MV-4-11 (cell line): ENCODE measurements around the gene PHC2.

Experiments
- DNase-seq: peaks from one replicate; lab custom pipeline; 2025; lab: John Stamatoyannopoulos, UW

PHC2 gene

DNA sequence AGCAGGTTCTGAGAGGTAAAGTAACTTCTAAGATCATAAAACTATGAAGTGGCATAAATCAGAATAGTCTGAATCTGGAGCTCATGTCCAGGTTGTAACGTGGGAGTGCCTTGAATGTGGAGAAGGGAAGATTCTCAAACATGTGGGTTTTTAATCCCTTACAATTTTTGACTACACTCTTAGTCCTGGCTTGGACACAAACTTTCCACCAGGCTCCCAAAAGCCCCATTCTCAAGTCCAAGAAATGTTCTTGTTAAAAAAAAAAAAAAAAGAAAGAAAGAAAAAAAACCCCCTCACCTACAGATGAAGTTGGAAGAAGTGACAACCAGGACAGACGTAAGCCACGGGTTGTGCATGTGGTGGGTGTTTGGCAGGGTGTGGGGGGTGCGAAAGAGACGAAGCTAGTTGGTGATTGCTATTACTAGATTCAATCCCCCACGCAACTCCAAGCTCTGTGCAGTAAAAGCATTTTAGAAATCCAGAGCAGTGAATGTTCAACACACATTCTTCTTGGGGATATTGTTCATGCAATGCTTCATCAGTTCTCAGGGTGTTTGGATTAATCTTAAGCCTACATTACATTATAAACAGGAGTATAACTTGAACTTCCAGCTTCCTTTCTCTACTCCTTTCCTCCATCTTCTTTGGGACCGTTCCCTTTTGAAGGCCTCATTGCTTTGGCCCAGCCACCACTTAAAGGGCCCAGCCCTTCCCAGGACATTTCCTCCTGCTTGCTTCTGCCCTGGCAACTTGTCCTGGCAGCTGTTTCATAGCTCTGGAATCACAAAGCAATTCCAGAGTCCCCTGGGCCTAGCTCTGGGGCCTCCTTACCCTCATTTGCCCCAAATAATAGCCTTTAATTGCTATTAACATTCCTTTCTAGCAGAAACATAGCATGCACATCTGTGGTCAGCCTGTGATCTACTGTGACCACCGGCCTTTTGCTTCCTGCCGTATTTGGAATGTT, 41.8 kb downstream of the PHC2 start:
- no peak for DNase-seq

DNA sequence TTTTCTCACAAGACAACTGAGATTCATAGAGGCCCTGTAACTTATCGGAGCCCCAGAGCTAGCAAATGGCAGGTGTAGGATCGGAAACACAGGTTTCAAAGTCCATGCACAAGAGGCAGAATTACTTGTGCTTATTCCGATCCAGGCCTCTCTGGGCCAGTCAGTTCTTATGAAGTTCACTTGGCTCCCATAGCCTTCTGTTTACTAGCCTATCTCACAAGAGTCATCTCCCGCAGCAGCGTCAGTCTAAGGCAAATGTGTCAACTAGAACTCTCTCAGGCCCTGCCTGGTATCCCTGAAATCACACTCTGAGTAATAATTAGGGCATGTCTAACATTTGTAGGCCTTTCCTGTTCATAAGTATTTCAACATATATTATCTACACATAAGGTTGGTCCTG, 43.3 kb downstream of the PHC2 start:
- DNase-seq, result peak; percentile 4

DNA sequence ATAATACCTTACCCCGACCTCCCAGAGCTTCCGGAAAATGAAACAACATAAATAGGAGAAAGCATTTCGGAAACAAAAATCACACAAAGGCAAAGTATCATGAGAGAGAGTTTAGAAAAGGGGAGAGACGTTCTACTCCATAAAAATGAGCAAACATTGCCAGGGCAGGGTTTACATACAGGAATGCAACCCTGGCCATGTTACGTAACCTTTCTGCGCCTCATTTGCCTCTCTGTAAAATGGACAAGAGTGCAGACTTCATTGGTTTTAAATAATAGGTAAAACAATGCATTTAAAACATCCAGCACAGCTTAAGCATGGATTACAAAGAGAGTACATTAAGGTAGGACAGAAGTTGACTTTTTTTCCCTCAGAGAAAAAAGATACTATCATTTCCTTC, 45.6 kb downstream of the PHC2 start:
- no peak for DNase-seq

DNA sequence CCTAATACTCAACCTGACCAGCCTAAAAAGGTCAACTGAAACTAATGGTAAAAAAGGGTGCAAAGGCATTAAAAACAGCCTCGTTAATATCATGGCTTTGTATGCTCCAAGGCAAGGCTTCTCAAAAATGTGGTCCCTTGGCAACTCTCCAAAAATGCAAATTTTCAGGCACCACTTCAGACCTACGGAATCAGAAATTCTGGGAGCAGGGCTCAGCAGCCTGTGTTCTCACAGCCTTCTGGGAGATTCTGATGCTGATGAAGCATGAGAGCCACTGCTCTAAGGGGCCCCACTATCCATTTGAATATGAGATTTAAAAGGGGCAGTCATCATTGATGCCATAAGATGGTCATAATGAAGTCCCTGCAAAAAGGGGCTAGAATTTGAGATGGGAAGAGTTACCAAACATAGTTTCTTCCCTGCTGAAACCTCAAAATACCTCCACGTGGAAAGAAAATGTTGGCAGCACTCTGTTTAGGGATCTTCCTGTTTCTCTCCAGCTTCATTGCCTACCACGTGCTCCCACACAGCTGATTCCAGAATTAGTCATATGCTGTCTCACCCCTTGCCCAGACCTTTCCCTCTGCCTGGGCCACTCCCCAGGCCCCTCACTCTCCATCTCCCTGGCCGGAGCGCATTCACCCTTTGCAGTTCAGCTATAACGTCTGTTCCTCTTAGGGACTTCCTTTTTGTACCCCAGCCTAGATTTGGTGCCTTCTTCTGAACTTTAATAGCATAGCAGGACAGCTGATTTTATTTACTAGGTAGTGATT, 46.7 kb downstream of the PHC2 start:
- DNase-seq, result no peak

GRCh38 chr1:33383489-33383888, 47.4 kb downstream of the PHC2 start:
- no peak for DNase-seq

DNA sequence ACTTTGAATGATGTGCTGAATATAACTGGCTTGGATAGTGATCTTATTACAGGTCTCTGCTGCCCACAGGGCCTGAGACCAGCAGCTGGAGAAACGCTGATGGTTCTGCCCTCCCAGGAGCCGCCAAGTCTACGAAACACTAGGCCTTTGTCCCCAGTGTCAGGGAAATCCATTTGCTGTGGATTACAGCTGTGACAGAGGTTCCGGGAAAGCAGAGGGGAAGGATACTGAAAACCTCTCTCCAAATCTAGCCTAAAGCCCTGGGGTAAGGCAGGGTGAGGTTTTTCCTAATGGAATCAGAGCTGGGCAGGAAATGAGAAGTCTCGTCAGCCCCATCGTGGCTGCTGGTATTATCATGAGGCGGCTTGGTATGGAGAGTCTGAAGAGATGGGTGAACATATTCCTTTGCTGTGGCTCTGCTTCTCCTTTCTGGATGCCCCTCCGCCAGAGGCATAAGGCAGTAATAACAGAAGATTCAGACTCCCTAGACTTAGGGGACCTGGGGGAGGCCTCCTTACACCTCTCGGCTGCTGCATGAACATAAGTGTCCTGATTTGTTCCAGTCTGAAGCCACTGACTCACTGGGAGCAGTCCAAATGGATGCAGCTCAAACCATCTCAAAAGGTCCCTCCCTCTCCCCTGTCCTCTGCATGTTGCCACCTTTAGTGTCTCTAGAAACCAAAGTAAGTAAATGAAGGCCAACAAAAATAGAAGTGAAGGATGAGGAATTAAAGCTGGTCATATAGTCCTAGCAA, 48.1 kb downstream of the PHC2 start:
- no peak for DNase-seq

DNA sequence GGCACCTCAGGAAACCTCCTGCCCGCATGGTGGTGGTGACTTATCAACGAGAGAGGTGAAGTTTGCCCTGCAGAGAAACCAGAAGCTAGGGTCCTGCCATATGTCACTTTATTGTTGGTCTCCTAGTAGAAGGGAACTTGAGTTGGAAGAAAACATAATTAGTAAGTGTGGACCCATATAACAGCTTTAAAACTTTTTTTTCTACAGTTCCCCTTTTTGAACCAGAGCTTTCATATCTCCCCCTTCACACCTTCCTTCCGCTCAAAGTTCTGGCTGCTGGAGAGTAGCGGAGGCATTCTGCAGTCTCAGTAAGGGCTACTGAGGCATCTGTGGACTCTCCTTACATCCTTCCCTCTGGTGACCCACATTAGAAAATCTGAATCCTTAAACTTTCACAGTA, 48.9 kb downstream of the PHC2 start:
- peak; percentile 64 for DNase-seq

DNA sequence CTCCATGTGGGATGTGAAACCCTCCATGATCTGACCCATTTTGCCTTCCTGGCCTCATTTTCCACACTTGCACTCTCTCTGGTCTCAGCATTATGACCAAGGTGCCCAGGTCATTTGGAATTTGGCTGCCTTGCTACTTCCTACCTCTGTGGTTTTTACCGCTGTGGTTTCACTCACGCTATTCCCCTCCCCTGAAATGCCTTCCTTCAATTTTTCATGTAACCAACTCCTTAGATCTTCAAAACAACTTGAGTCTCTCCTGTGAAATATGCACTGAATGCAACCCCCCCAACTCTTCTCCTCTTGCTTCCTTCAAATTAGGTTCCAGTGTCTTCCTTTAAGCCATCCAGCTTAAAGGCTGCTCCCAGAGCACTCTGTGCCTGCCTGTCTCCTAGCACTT, 50.1 kb downstream of the PHC2 start:
- no peak for DNase-seq

GRCh38 chr1:33379631-33380354, 51.1 kb downstream of the PHC2 start:
- DNase-seq, result peak; percentile 64

DNA sequence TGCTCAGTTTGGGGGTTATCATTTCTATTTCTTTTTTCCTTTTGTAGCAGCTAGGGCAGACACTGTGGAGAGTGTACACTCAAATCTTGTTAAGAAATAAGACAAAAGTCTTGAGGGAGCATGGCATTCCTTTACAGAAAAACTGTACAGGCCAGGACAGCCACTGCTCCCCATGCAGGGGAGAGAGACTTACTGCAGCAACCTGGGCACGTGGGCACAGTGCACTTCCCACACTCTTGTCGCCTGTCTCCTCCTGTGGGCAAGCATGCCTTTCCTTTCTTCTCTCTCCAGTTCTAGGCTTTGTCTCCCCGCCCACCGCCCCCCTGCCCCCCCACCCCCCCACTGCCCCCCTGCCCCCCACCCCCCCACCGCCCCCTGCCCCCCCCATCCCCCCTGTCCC, 51.9 kb downstream of the PHC2 start:
- DNase-seq, result no peak

DNA sequence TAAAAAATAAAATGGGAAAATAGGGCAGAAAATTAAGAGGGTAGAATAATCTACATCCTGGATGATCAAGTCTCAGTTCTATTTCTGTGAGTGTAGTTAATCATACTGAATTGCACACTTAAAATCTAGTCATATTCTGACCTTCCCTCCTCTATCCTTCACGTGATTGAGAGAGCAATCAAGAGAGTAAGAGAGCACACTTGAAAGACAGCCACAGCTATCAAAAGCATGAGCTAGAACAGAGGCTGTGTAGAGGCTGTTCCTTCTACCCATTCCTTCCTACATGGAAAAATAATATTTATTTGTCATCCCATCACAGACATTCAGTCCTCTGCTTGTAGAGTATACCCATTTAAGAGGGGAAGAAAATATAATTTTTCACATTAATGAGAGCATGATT, 52.4 kb downstream of the PHC2 start:
- no peak for DNase-seq

DNA sequence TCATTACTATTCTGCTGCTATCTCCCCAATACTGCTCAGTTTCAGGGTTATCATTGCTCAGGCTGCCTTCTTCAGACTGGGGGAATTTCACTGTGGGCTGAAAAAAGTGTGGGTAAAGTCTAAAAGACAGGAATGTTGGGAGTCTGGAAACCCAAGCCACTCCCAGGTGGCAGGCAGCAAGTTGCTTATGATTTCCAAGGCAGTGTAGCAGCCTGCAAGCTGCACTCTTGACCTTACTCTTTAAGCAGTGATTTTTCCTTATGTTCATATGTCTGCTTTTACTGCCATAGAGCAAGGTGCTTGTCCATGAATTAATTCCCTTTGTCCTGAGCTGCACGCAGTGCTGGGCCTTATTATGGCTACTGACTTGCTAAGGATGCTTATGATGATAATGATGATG, 53.1 kb downstream of the PHC2 start:
- DNase-seq, result no peak

DNA sequence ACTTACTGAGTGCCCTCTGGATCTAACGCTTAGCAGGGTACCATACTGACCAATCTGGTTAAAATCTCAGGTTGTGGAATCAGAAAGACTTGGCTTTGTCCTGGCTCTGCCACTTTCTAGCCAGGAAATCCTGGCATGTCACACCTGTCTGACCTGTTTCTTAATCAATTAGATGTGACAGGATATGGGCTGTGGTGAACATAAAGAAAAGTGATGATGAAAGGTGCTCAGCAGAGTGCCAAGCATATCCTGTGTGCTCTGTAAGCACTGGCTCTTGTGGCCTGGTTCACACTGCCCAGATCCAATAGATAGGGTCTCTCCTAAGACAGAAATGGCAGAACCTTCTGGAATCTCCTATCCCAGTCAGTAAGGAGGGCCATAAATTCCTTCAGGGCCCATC, 53.9 kb downstream of the PHC2 start:
- no peak for DNase-seq

GRCh38 chr1:33375316-33375715, 55.6 kb downstream of the PHC2 start:
- no peak for DNase-seq

GRCh38 chr1:33374336-33375105, 56.4 kb downstream of the PHC2 start:
- DNase-seq, result no peak

DNA sequence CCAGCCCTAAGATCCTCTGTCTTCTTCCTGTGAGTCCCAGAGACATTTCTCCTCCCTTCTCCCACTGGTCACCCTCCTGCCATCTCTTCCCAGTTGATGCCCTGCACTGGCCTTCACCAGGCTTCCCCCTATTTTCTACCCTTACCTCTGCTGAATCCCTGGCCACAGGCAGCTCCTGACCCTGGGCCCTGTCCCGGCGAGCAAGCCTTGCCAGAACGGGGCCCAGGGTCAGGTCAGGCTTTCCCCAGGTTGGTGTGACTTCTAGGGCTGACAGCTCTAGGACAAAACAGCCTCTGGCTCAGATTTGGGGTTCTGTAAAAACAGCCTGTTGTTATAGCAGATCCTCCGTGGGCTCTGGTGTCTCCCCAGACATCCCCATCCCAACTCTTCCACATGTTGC, 57.3 kb downstream of the PHC2 start:
- no peak for DNase-seq

DNA sequence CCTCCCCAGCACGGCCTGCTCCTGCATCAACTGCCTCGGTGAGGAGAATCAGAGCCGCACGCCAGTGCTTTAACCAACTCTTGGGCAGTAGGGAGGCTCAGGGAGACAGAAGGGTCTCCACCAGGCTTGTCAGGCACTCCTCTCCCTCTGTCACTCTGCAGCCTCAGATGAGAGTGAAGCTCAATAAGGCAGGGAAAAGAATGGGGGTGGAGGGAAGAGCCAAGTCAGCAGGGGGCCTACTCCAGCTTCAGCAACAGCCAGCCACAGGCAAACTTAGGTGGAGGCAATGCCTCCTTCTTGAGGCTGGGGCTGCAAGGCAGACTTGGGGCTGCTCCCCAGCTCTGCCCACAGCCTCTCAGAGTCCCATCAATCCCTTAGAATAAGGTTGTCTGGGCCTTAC, 58.2 kb downstream of the PHC2 start:
- DNase-seq, result no peak

GRCh38 chr1:33372162-33372561, 58.7 kb downstream of the PHC2 start:
- no peak for DNase-seq

- no peak for DNase-seq
These were observed 59.6 kb downstream of the PHC2 start for GRCh38 chr1:33371334-33371733.

DNA sequence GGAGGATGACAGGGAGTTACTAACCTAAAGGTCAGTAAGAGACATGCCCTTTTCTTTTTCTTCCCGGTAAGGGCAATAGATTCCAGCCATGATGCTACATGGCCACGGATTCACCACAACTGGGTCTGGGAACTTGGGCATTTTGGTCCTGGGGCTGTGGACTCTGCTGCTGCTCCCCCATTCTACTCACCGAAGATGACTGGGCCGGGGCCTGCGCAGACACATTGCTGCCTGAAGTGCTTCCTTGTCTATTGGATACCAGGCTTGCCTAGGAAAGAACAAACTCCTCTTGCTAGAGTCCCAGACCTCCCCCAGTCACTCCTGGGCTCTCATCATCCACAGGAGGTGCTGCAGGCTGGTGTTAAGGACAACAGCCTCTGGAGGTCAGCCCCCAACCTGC, 60.1 kb downstream of the PHC2 start:
- DNase-seq, result no peak

DNA sequence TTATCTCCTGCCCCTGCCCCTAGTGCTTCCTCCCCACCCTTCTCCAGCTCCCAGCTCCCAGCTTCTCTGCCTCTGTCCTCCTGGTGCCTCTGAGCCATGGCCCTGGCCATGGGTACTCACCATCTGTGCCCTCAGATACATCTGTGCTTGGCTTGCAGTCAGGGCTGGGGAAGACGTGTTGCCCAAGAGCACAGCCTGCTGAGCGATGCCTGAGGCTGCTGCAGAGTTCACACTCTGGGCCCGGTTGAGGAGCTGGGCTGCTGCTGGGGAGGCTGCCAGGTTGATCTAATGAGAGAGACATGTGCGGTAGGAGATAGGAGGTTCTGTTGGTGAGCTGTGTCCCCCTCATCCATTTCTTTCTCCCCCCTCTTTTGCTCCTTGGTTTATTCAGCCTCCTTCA, 60.6 kb downstream of the PHC2 start:
- no peak for DNase-seq
